HG03575 (cell line): Measurements from ENCODE around the gene FHOD1.

Experiments used
- ATAC-seq: cut with Tn5 transposase; IDR thresholded peaks from one replicate; pipeline ENCODE4 v1.9.1; 2021; ENCODE audit not compliant: unreplicated experiment, insufficient number of reproducible peaks, low FRiP score; ENCODE audit errors: extremely low read depth

Gene FHOD1

GRCh38 chr16:67278773-67279295, 31.6 kb upstream of the FHOD1 start:
- ATAC-seq: no peak

- no peak for ATAC-seq
Measured at GRCh38 chr16:67277999-67278772, 30.9 kb upstream of the FHOD1 start.

- ATAC-seq: no peak
Measured at GRCh38 chr16:67277294-67277998, 30.2 kb upstream of the FHOD1 start.

- no peak for ATAC-seq
Measured at GRCh38 chr16:67275321-67275720, 28.0 kb upstream of the FHOD1 start.

GRCh38 chr16:67271446-67271845, 24.2 kb upstream of the FHOD1 start:
- no peak for ATAC-seq

GRCh38 chr16:67270931-67271338, 23.7 kb upstream of the FHOD1 start:
- ATAC-seq: no peak

- ATAC-seq: no peak
Measured at GRCh38 chr16:67269766-67270165, 22.5 kb upstream of the FHOD1 start.

- no peak for ATAC-seq
Measured at GRCh38 chr16:67268136-67268579, 20.9 kb upstream of the FHOD1 start.

- no peak for ATAC-seq
Measured at GRCh38 chr16:67265834-67266233, 18.6 kb upstream of the FHOD1 start.

- ATAC-seq: no peak
Measured at GRCh38 chr16:67264866-67265265, 17.6 kb upstream of the FHOD1 start.

- no peak for ATAC-seq
Measured at GRCh38 chr16:67264277-67264676, 17.0 kb upstream of the FHOD1 start.

GRCh38 chr16:67263201-67263600, 15.9 kb upstream of the FHOD1 start:
- no peak for ATAC-seq

GRCh38 chr16:67260426-67261063, 13.3 kb upstream of the FHOD1 start:
- no peak for ATAC-seq

- no peak for ATAC-seq
Measured at GRCh38 chr16:67259705-67260104, 12.4 kb upstream of the FHOD1 start.

- no peak for ATAC-seq
Measured at GRCh38 chr16:67258161-67258835, 11.0 kb upstream of the FHOD1 start.

- ATAC-seq: no peak
Measured at GRCh38 chr16:67257486-67258160, 10.3 kb upstream of the FHOD1 start.

- no peak for ATAC-seq
Measured at GRCh38 chr16:67256701-67257230, 9.5 kb upstream of the FHOD1 start.

GRCh38 chr16:67255553-67256221, 8.4 kb upstream of the FHOD1 start:
- no peak for ATAC-seq
